Neuronal stem cell (in vitro differentiated cells): Measurements from ENCODE around the gene ACKR3.

Experiments
- DNase-seq: peaks from one replicate; pipeline ENCODE4 v3.0.0-alpha.2; 2013; ENCODE audit warnings: low spot score
- H2AFZ ChIP-seq: one replicate; pipeline ENCODE4 v1.6.1; 2013; ENCODE audit warnings: mild to moderate bottlenecking, low read length, inconsistent platforms
- H2AK5ac ChIP-seq: 2 replicates; pipeline ENCODE4 v1.6.1; 2013; ENCODE audit warnings: low read depth, mild to moderate bottlenecking, inconsistent platforms, low read length, moderate library complexity, mixed read lengths
- H2BK120ac ChIP-seq: 2 replicates; pipeline ENCODE4 v1.6.1; 2013; ENCODE audit warnings: low read depth, mild to moderate bottlenecking, inconsistent platforms, low read length, moderate library complexity, mixed read lengths
- H2BK12ac ChIP-seq: one replicate; pipeline ENCODE4 v1.6.1; 2013; ENCODE audit warnings: low read length, inconsistent platforms
- H2BK15ac ChIP-seq: 2 replicates; pipeline ENCODE4 v1.6.1; 2013; ENCODE audit warnings: mild to moderate bottlenecking, low read length, inconsistent platforms, mixed read lengths
- H2BK5ac ChIP-seq: one replicate; pipeline ENCODE4 v1.6.1; 2013; ENCODE audit warnings: inconsistent platforms, mild to moderate bottlenecking, low read length, moderate library complexity
- H3K14ac ChIP-seq: one replicate; pipeline ENCODE4 v1.6.1; 2013; ENCODE audit warnings: low read length, inconsistent platforms
- H3K18ac ChIP-seq: 2 replicates; pipeline ENCODE4 v1.6.1; 2013; ENCODE audit warnings: low read length, inconsistent platforms
- H3K23ac ChIP-seq: 2 replicates; pipeline ENCODE4 v1.6.1; 2013; ENCODE audit warnings: low read depth, mild to moderate bottlenecking, mixed read lengths, low read length, inconsistent platforms; ENCODE audit not compliant: poor library complexity
- H3K27ac ChIP-seq: replicated peaks from 3 replicates; pipeline ENCODE4 v1.5.1; 2013; ENCODE audit warnings: low read length, inconsistent platforms
- H3K27me3 ChIP-seq, 3 experiments: 2 replicates each; pipeline ENCODE4 v1.6.1; 2013; ENCODE audit warnings: low read length in 3 of 3, mild to moderate bottlenecking in 2 of 3, inconsistent platforms in 1 of 3, low read depth in 1 of 3, mixed read lengths in 1 of 3, moderate library complexity in 1 of 3; ENCODE audit not compliant: control insufficient read depth in 3 of 3, insufficient read depth in 3 of 3
- H3K36me3 ChIP-seq, 2 donors: replicated peaks in 1 of 2; 2 replicates each; pipeline ENCODE4 v1.6.1; 2013; ENCODE audit warnings: low read length in 2 of 2; ENCODE audit not compliant: control insufficient read depth in 2 of 2, insufficient read depth in 2 of 2
- H3K4ac ChIP-seq: 2 replicates; pipeline ENCODE4 v1.6.1; 2013; ENCODE audit warnings: inconsistent platforms, mild to moderate bottlenecking, low read length, moderate library complexity
- H3K4me1 ChIP-seq, 2 donors: 1 replicate in 1 of 2; 2 replicates in 1 of 2; pipeline ENCODE4 v1.6.1; 2013; ENCODE audit warnings: low read length in 2 of 2, low read depth in 1 of 2; ENCODE audit not compliant: control insufficient read depth in 2 of 2, insufficient read depth in 1 of 2
- H3K4me2 ChIP-seq: one replicate; pipeline ENCODE4 v1.6.1; 2013; ENCODE audit warnings: mild to moderate bottlenecking, low read length, inconsistent platforms; ENCODE audit not compliant: insufficient read depth, poor library complexity, severe bottlenecking
- H3K4me3 ChIP-seq, 2 donors: 2 replicates each; pipeline ENCODE4 v1.5.1; 2013; ENCODE audit warnings: low read length in 2 of 2, mild to moderate bottlenecking in 2 of 2, inconsistent platforms in 1 of 2, moderate library complexity in 1 of 2
- H3K79me1 ChIP-seq: one replicate; pipeline ENCODE4 v1.6.1; 2013; ENCODE audit warnings: low read depth, mild to moderate bottlenecking, inconsistent platforms, low read length, moderate library complexity
- H3K9ac ChIP-seq: one replicate; pipeline ENCODE4 v1.6.1; 2013; ENCODE audit warnings: mild to moderate bottlenecking, low read depth, low read length, inconsistent platforms; ENCODE audit not compliant: poor library complexity
- H3K9me3 ChIP-seq, 2 donors: replicated peaks in 1 of 2; 2 replicates each; pipeline versions ENCODE3 to v1.6.1; 2013; ENCODE audit warnings: low read length in 2 of 2, mild to moderate bottlenecking in 2 of 2, inconsistent platforms in 1 of 2, low read depth in 1 of 2, mixed read lengths in 1 of 2, moderate library complexity in 1 of 2; ENCODE audit not compliant: control insufficient read depth in 2 of 2, insufficient read depth in 1 of 2
- H4K8ac ChIP-seq: one replicate; pipeline ENCODE4 v1.6.1; 2013; ENCODE audit warnings: low read depth, mild to moderate bottlenecking, inconsistent platforms, low read length, moderate library complexity
- H4K91ac ChIP-seq: one replicate; pipeline ENCODE4 v1.6.1; 2013; ENCODE audit warnings: low read length, low read depth, mild to moderate bottlenecking, inconsistent platforms; ENCODE audit not compliant: poor library complexity
- WGBS, 2 donors: extraction: QIAGEN DNeasy Blood & Tissue Kit; methylation state at CpG; one replicate each; pipeline ENCODE4 v1.1.7; 2013; ENCODE audit warnings: missing lambda C conversion rate in 2 of 2, mixed read lengths in 1 of 2; ENCODE audit not compliant: insufficient read length in 2 of 2, insufficient replicate concordance in 1 of 2; ENCODE audit errors: extremely low coverage in 2 of 2; 5-methylcytosine and 5-hydroxymethylcytosine counted together

ACKR3 gene

GRCh38 chr2:236558993-236559978 is 10.3 kb upstream of the ACKR3 start:
- Histone ChIP-seq H3K4me2 (no peak overlapping the region), H3K23ac (no peak overlapping the region), H2AFZ (no peak overlapping the region), H3K4me1 (no peaks in the 10 kb centered on the region), H4K91ac (no peak overlapping the region), H4K8ac (no peak overlapping the region), H3K27me3 (no peaks in the 10 kb centered on the region), H3K9ac (no peak overlapping the region), H3K4ac (no peak overlapping the region), H2BK5ac (no peak overlapping the region), H3K79me1 (no peaks in the 10 kb centered on the region), H2BK12ac (no peak overlapping the region), H3K14ac (no peak overlapping the region), H3K27ac (no peak overlapping the region), H2BK15ac (no peak overlapping the region), H3K18ac (no peak overlapping the region), H3K9me3 (peaks cover 0 to 7% of the 10 kb centered on the region in 2 donors), H3K4me3 (no peak overlapping the region), H2AK5ac (no peak overlapping the region), H3K36me3 (no peaks in the 10 kb centered on the region), H2BK120ac (no peak overlapping the region)
- no CpG with 5 or more reads among the region's 6 CpGs for WGBS, 2 donors
- DNase-seq, result no peak

- H2BK120ac ChIP-seq, result no peak overlapping the region
- H3K9ac ChIP-seq, result no peak overlapping the region
- H3K18ac ChIP-seq, result no peak overlapping the region
- no peak overlapping the region for H3K4ac ChIP-seq
- H3K23ac ChIP-seq, result no peak overlapping the region
- no peak overlapping the region for H3K4me3 ChIP-seq
- no peak overlapping the region for H2AFZ ChIP-seq
- no peak for DNase-seq
- H2BK5ac ChIP-seq, result no peak overlapping the region
- no peaks in the 10 kb centered on the region for H3K36me3 ChIP-seq
- no CpG with 5 or more reads among the region's 3 CpGs for WGBS, 2 donors
- H3K27ac ChIP-seq, result no peak overlapping the region
- H4K8ac ChIP-seq, result no peak overlapping the region
- H3K27me3 ChIP-seq, result peaks cover 0 to 3% (median 0%) of the 10 kb centered on the region in 3 experiments
- no peaks in the 10 kb centered on the region for H3K9me3 ChIP-seq
- no peak overlapping the region for H2BK15ac ChIP-seq
- peaks cover 0 to 13% of the 10 kb centered on the region in 2 donors for H3K4me1 ChIP-seq
- H3K79me1 ChIP-seq, result no peaks in the 10 kb centered on the region
- no peak overlapping the region for H4K91ac ChIP-seq
- no peak overlapping the region for H2BK12ac ChIP-seq
- no peak overlapping the region for H2AK5ac ChIP-seq
- H3K4me2 ChIP-seq, result no peak overlapping the region
- no peak overlapping the region for H3K14ac ChIP-seq
Measured at GRCh38 chr2:236561874-236562273, 7.8 kb upstream of the ACKR3 start.

- Histone ChIP-seq H3K4ac (no peak overlapping the region), H3K4me2 (no peak overlapping the region), H3K4me3 (no peak overlapping the region), H3K36me3 (no peaks in the 10 kb centered on the region), H2AFZ (no peak overlapping the region), H3K14ac (no peak overlapping the region), H3K4me1 (peaks cover 0 to 13% of the 10 kb centered on the region in 2 donors), H3K18ac (no peak overlapping the region), H4K91ac (no peak overlapping the region), H2BK5ac (no peak overlapping the region), H3K9ac (no peak overlapping the region), H2BK15ac (no peak overlapping the region), H3K27ac (no peak overlapping the region), H3K79me1 (no peaks in the 10 kb centered on the region), H3K23ac (no peak overlapping the region), H2BK120ac (no peak overlapping the region), H2BK12ac (no peak overlapping the region), H2AK5ac (no peak overlapping the region), H3K9me3 (no peaks in the 10 kb centered on the region), H3K27me3 (peaks cover 0 to 7% (median 0%) of the 10 kb centered on the region in 3 experiments), H4K8ac (no peak overlapping the region)
- WGBS, 2 donors, result no CpG with 5 or more reads among the region's 5 CpGs
- DNase-seq, result no peak
Measured at GRCh38 chr2:236562434-236562833, 7.2 kb upstream of the ACKR3 start.

GRCh38 chr2:236563953-236564352 is 5.7 kb upstream of the ACKR3 start:
- Histone ChIP-seq H3K23ac (no peak overlapping the region), H4K8ac (no peak overlapping the region), H2BK120ac (no peak overlapping the region), H3K27me3 (peaks cover 0 to 19% (median 0%) of the 10 kb centered on the region in 3 experiments), H4K91ac (no peak overlapping the region), H3K4me1 (peaks cover 8 to 19% of the 10 kb centered on the region in 2 donors), H3K9ac (no peak overlapping the region), H3K79me1 (no peaks in the 10 kb centered on the region), H2AFZ (no peak overlapping the region), H3K18ac (peak overlapping the region; percentile 32), H2BK5ac (no peak overlapping the region), H3K9me3 (no peaks in the 10 kb centered on the region), H3K4me2 (no peak overlapping the region), H2BK12ac (no peak overlapping the region), H2BK15ac (no peak overlapping the region), H3K27ac (no peak overlapping the region), H2AK5ac (no peak overlapping the region), H3K14ac (no peak overlapping the region), H3K4ac (no peak overlapping the region), H3K4me3 (no peak overlapping the region), H3K36me3 (no peaks in the 10 kb centered on the region)
- DNase-seq, result no peak
- WGBS, 2 donors, result no CpG with 5 or more reads among the region's 4 CpGs
